ENCODE results near the gene HMCN1.

Gene HMCN1

DNA sequence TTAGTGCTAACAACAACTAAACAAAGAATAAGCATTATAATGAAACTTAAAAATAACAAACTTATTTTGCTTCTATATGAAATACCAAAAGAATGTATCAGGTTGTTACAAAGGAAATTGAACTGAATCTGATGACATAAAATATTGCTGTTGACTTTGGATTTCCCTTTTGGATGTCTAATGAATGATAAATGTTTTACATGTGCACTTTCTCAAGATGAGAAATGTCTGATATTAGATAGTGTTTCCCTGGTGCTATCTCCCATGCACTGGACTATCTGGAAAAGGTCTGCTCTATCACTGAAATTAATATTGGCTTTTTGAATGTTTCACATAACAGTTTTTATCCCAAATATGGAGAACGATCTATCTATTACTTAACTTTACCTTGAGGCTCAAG, 179.9 kb downstream of the HMCN1 start:
- no peak overlapping the region for H3K4me3 ChIP-seq (ENCODE audit: low read length)
- TF ChIP-seq, protein P1, sequence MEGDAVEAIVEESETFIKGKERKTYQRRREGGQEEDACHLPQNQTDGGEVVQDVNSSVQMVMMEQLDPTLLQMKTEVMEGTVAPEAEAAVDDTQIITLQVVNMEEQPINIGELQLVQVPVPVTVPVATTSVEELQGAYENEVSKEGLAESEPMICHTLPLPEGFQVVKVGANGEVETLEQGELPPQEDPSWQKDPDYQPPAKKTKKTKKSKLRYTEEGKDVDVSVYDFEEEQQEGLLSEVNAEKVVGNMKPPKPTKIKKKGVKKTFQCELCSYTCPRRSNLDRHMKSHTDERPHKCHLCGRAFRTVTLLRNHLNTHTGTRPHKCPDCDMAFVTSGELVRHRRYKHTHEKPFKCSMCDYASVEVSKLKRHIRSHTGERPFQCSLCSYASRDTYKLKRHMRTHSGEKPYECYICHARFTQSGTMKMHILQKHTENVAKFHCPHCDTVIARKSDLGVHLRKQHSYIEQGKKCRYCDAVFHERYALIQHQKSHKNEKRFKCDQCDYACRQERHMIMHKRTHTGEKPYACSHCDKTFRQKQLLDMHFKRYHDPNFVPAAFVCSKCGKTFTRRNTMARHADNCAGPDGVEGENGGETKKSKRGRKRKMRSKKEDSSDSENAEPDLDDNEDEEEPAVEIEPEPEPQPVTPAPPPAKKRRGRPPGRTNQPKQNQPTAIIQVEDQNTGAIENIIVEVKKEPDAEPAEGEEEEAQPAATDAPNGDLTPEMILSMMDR (conservative IDR thresholded peaks at IDR 0.05; ENCODE audit: low read length) = no peak
- no peak for DNase-seq (ENCODE audit: low read depth)

DNA sequence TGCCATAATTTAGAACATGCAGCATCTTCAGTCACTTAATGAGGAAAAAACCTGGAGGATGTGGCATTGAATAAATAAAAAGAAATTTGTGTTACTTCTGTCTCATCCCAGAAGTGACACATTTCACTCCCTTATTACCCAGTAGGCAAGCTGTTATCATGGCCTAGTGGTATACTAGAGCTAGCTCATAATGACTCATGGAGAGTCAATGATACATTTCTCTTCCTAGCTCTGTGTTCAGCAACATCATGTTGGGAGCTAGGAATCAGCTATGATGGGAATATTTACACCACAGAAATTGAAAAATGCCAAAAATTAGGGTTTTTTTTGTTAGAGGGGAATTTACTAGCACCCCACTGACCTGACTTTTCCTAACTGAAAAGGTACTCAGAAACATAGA, 182.7 kb downstream of the HMCN1 start:
- H3K4me3 ChIP-seq (ENCODE audit: low read length) = no peak overlapping the region
- no peak for DNase-seq (ENCODE audit: low read depth)
- TF ChIP-seq, protein P1 (conservative IDR thresholded peaks at IDR 0.05; ENCODE audit: low read length) = no peak

DNA sequence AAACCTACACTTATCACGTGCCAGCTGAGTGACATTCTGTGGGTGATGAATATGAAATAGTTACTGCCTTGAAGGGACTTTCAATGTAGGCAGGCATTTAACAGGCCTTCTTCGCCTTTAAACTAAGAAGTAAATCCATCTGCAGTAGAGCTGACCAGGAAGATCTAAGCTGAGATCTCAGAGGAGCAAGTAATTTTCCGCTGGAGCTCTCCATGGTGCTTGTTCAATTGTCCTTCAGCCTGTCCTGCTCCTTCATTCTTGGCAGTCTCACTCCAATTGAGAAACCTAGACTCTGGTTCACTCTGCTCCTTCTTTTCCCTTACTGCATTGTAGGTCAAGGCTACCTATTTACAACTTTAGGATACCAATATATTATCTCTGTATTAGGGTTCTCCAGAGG, 183.5 kb downstream of the HMCN1 start:
- TF ChIP-seq, protein P1 (conservative IDR thresholded peaks at IDR 0.05; ENCODE audit: low read length) = no peak
- DNase-seq (ENCODE audit: low read depth) = peak; percentile 55
- H3K4me3 ChIP-seq (ENCODE audit: low read length) = no peak overlapping the region

DNA sequence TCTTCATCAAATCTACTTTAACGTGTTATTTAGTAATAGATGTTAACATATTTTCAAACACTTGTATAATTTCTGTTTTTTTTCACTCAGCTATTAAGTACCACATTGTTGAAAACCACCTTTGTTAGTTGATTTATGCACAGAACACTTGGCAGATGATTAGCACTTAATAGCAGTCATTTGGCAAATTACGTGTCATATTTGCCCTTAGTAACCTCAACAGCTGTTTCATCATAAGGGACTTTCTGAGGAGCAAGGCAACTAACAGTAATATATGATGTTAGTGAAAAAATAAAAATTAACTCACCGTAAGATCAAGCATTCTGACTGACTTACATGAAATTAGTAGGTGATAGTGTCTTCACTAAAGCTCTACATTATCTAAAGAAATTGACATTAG, 186.4 kb downstream of the HMCN1 start:
- DNase-seq (ENCODE audit: low read depth) = no peak
- H3K4me3 ChIP-seq (ENCODE audit: low read length) = no peak overlapping the region
- TF ChIP-seq, protein P1 (conservative IDR thresholded peaks at IDR 0.05; ENCODE audit: low read length) = no peak

DNA sequence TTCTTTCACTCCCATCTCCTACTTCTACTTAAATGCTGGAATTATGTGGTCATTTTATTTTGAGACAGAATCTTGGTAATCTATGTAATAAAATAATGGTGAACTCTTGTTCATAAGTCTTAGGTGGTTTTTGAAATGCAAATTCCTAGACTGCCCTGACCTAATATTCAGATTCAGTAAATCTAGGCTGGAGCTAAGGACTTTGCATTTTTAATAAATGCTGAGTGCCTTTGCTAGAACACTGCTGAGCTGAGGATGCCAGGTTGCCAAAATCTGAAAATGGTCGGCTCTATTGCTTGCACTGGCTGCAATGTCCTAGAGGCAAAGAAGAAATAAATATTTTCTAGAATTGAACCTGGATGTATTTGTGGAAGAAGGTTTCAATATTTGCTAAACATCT, 187.4 kb downstream of the HMCN1 start:
- no peak for DNase-seq (ENCODE audit: low read depth)
- TF ChIP-seq, protein P1 (conservative IDR thresholded peaks at IDR 0.05; ENCODE audit: low read length) = no peak
- no peak overlapping the region for H3K4me3 ChIP-seq (ENCODE audit: low read length)

DNA sequence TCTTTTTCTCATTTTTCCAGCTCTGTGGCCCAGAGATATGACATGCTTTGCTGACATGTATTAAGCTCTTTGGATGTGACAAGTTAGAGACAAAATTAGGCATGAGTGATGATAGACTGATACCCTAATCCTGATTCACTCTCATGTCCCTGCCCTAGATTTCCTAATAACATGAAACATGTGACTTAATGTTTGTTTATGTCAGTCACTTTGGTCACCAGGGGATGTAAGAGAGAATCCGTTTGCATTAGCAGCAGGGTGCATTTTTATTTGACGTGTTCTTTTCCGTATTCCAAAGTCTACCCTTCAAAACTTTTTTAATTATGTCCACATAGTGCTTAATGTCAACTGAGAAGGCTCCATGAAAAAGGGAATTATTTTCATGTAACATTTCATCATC, 192.4 kb downstream of the HMCN1 start:
- TF ChIP-seq, protein P1 (conservative IDR thresholded peaks at IDR 0.05; ENCODE audit: low read length) = no peak
- DNase-seq (ENCODE audit: low read depth) = peak; percentile 72
- no peak overlapping the region for H3K4me3 ChIP-seq (ENCODE audit: low read length)

DNA sequence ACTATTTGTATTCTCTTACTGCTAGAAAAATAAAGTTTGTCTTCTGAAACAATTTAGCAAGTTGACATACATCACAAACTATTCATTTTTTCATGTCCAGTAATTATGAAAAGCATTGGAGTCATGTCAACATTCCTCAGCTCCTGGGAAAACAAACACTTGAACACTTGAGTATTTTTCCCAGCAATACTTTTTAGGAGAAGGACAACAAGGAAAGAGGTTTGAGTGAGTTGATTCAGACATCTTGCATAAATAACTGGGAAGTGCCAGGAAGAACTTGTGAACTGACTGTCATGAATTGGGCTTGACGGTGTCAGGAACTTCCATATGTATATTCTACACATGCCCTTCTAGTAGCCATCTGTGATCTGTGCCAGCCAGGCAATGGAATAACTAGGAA, 195.6 kb downstream of the HMCN1 start:
- peak; percentile 90 for DNase-seq (ENCODE audit: low read depth)
- H3K4me3 ChIP-seq (ENCODE audit: low read length) = no peak overlapping the region
- TF ChIP-seq, protein P1 (conservative IDR thresholded peaks at IDR 0.05; ENCODE audit: low read length) = no peak
